CD14-positive monocyte (primary cell): ENCODE results near the gene BOD1L2. TPM values are rescaled to one million over a fixed set of nuclear protein-coding genes. Genes with fewer than 3 reads are reported as not detected.
A peak's percentile ranks its signal among the peaks of the same experiment; 100 is the strongest.

Source experiments
- DNase-seq, 3 donors: peaks; one replicate each; pipeline ENCODE4 v3.0.0-alpha.2; 2011 to 2022
- H2AFZ ChIP-seq: 2 replicates; pipeline ENCODE4 v1.6.0; 2012; ENCODE audit warnings: mild to moderate bottlenecking, low read depth, low read length, inconsistent platforms; ENCODE audit not compliant: insufficient read depth, poor library complexity, severe bottlenecking
- H3K27ac ChIP-seq, 2 donors: 1 replicate in 1 of 2; 2 replicates in 1 of 2; pipeline ENCODE4 v1.5.1; 2012 to 2013; ENCODE audit warnings: low read length in 2 of 2, control low read depth in 1 of 2, inconsistent platforms in 1 of 2, low read depth in 1 of 2, mild to moderate bottlenecking in 1 of 2
- H3K27me3 ChIP-seq, 2 donors: one replicate each; pipeline versions ENCODE4 v1.6.0 to v1.6.1; 2011 to 2013; ENCODE audit warnings: low read length in 2 of 2; ENCODE audit not compliant: control insufficient read depth in 2 of 2, insufficient read depth in 2 of 2
- H3K36me3 ChIP-seq, 2 donors: replicated peaks in 1 of 2; 1 replicate in 1 of 2; 2 replicates in 1 of 2; pipeline versions ENCODE4 v1.5.1 to v1.6.1; 2012 to 2013; ENCODE audit warnings: low read length in 2 of 2, control low read depth in 1 of 2, inconsistent platforms in 1 of 2, mild to moderate bottlenecking in 1 of 2; ENCODE audit not compliant: insufficient read depth in 2 of 2, control insufficient read depth in 1 of 2
- H3K4me1 ChIP-seq, 2 donors: 1 replicate in 1 of 2; 2 replicates in 1 of 2; pipeline versions ENCODE4 v1.5.1 to v1.6.1; 2012 to 2013; ENCODE audit warnings: low read length in 2 of 2, control low read depth in 1 of 2, inconsistent platforms in 1 of 2, mild to moderate bottlenecking in 1 of 2, moderate library complexity in 1 of 2; ENCODE audit not compliant: insufficient read depth in 2 of 2, control insufficient read depth in 1 of 2
- H3K4me2 ChIP-seq: replicated peaks from 2 replicates; pipeline ENCODE3; 2012; ENCODE audit warnings: low read length, moderate library complexity, mild to moderate bottlenecking; ENCODE audit not compliant: poor library complexity, severe bottlenecking; ENCODE audit errors: extremely low read depth
- H3K4me3 ChIP-seq, 3 experiments: fragments of 200-600 bp in 1 of 3; sonication (generic) in 1 of 3; replicated peaks in 1 of 3; 1 replicate in 2 of 3; 2 replicates in 1 of 3; pipeline ENCODE4 v1.5.1; 2011 to 2013; ENCODE audit warnings: low read length in 3 of 3, mild to moderate bottlenecking in 3 of 3, control low read depth in 2 of 3, low read depth in 2 of 3, inconsistent platforms in 1 of 3, moderate library complexity in 1 of 3
- H3K79me2 ChIP-seq: 2 replicates; pipeline ENCODE4 v1.6.0; 2012; ENCODE audit warnings: mild to moderate bottlenecking, control low read depth, inconsistent platforms, low read length, moderate library complexity; ENCODE audit not compliant: insufficient read depth
- H3K9ac ChIP-seq: 2 replicates; pipeline ENCODE4 v1.6.0; 2017; ENCODE audit warnings: low read length, mild to moderate bottlenecking; ENCODE audit not compliant: insufficient read depth, poor library complexity, severe bottlenecking
- H3K9me3 ChIP-seq, 2 donors: replicated peaks in 1 of 2; 1 replicate in 1 of 2; 2 replicates in 1 of 2; pipeline versions ENCODE4 v1.5.1 to v1.6.1; 2012 to 2013; ENCODE audit warnings: low read length in 2 of 2, control low read depth in 1 of 2; ENCODE audit not compliant: control insufficient read depth in 1 of 2, insufficient read depth in 1 of 2
- H4K20me1 ChIP-seq: 2 replicates; pipeline ENCODE4 v1.6.0; 2012; ENCODE audit warnings: mild to moderate bottlenecking, low read length, control low read depth, moderate library complexity; ENCODE audit not compliant: insufficient read depth
- H3K27ac Mint-ChIP-seq, 7 donors: one replicate each; pipeline ENCODE4 v1.8.0; 2020; ENCODE audit warnings: mild to moderate bottlenecking in 7 of 7, mixed read lengths in 7 of 7, moderate library complexity in 6 of 7, inconsistent platforms in 2 of 7
- H3K27me3 Mint-ChIP-seq, 3 donors: one replicate each; pipeline ENCODE4 v1.8.0; 2021 to 2022; ENCODE audit warnings: low read depth in 3 of 3, mild to moderate bottlenecking in 3 of 3, mixed read lengths in 3 of 3, moderate library complexity in 3 of 3, inconsistent platforms in 1 of 3
- H3K36me3 Mint-ChIP-seq, 2 donors: one replicate each; pipeline ENCODE4 v1.8.0; 2020; ENCODE audit warnings: mixed read lengths in 2 of 2, inconsistent platforms in 1 of 2, mild to moderate bottlenecking in 1 of 2
- H3K4me1 Mint-ChIP-seq: one replicate; pipeline ENCODE4 v1.8.0; 2020; ENCODE audit warnings: mild to moderate bottlenecking, mixed read lengths
- H3K4me3 Mint-ChIP-seq, 2 donors: one replicate each; pipeline ENCODE4 v1.8.0; 2020; ENCODE audit warnings: mild to moderate bottlenecking in 2 of 2, mixed read lengths in 2 of 2, moderate library complexity in 1 of 2
- H3K9me3 Mint-ChIP-seq, 7 donors: one replicate each; pipeline ENCODE4 v1.8.0; 2020 to 2022; ENCODE audit warnings: mixed read lengths in 7 of 7, mild to moderate bottlenecking in 6 of 7, moderate library complexity in 6 of 7, inconsistent platforms in 2 of 7
- CTCF ChIP-seq: fragments of 200-600 bp; IDR thresholded peaks from one replicate; pipeline ENCODE4 v1.8.0; 2022; ENCODE audit warnings: antibody characterized with exemption, mild to moderate bottlenecking
- WGBS: methylation state at CpG from one replicate; pipeline ENCODE4 v1.1.5; 2013; ENCODE audit warnings: missing lambda C conversion rate; ENCODE audit not compliant: insufficient coverage; 5-methylcytosine and 5-hydroxymethylcytosine counted together
- intact Hi-C, 2 donors: fragments of 100-400 bp; cut with micrococcal nuclease; formaldehyde crosslinking; loops; one replicate each; pipeline versions ENCODE4 v1.15.0 to v1.15.1; 2023
- polyA plus RNA-seq, 3 donors: library from polyadenylated mRNA; depleted of rRNA in 1 of 3; unstranded in 2 of 3; stranded (reverse) in 1 of 3; fragments of 300-500 nt in 2 of 3; fragments of >200 nt in 1 of 3; fragmentation: Illumina TruSeq in 2 of 3; gene quantifications; 1 replicate in 2 of 3; 2 replicates in 1 of 3; pipeline ENCODE4 v1.2.3, GENCODE V29; 2012 to 2021

BOD1L2 gene
- polyA plus RNA-seq, 3 donors: not detected

GRCh38 chr18:57143265-57143664, 3.6 kb upstream of the BOD1L2 start:
- Histone ChIP-seq H3K9ac (no peak overlapping the region), H4K20me1 (no peaks in the 10 kb centered on the region), H3K4me1 (no peaks in the 10 kb centered on the region), H3K4me3 (no peak overlapping the region), H3K27ac (no peak overlapping the region), H3K27me3 (peaks cover 2 to 26% of the 10 kb centered on the region in 2 donors), H3K4me2 (no peak overlapping the region), H3K9me3 (no peaks in the 10 kb centered on the region), H2AFZ (no peak overlapping the region), H3K79me2 (no peaks in the 10 kb centered on the region), H3K36me3 (no peaks in the 10 kb centered on the region)
- peaks cover 0 to 10% (median 8%) of the 10 kb centered on the region in 7 donors for H3K9me3 Mint-ChIP-seq
- TF ChIP-seq CTCF: no peak
- 100% methylated on average over 1 of the region's 1 CpG for WGBS
- no peaks in the 10 kb centered on the region for H3K4me1 Mint-ChIP-seq
- H3K27ac Mint-ChIP-seq: no peak overlapping the region
- intact Hi-C loops: no loop called here
- no peak overlapping the region for H3K4me3 Mint-ChIP-seq
- H3K36me3 Mint-ChIP-seq: no peaks in the 10 kb centered on the region
- peaks cover 14 to 37% (median 24%) of the 10 kb centered on the region in 3 donors for H3K27me3 Mint-ChIP-seq
- no peak for DNase-seq

GRCh38 chr18:57148263-57148662, 1.4 kb downstream of the BOD1L2 start:
- H3K36me3 ChIP-seq: no peaks in the 10 kb centered on the region
- no peak overlapping the region for H3K4me2 ChIP-seq
- intact Hi-C loops: no loop called here
- H3K4me3 ChIP-seq: no peak overlapping the region
- H3K4me3 Mint-ChIP-seq: peak overlapping the region in 1 of 2 donors; percentile 52
- peaks cover 18% of the 10 kb centered on the region for H3K4me1 Mint-ChIP-seq
- H3K27ac ChIP-seq: no peak overlapping the region
- DNase-seq: no peak
- peaks cover 32 to 62% (median 43%) of the 10 kb centered on the region in 3 donors for H3K27me3 Mint-ChIP-seq
- 9% methylated on average over 1 of the region's 1 CpG for WGBS
- H3K36me3 Mint-ChIP-seq: no peaks in the 10 kb centered on the region
- H3K9me3 ChIP-seq: peaks cover 0 to 2% of the 10 kb centered on the region in 2 donors
- H4K20me1 ChIP-seq: no peaks in the 10 kb centered on the region
- H3K9me3 Mint-ChIP-seq: peaks cover 2 to 11% (median 6%) of the 10 kb centered on the region in 7 donors
- no peak overlapping the region for H3K9ac ChIP-seq
- H3K27ac Mint-ChIP-seq: no peak overlapping the region
- no peak overlapping the region for H2AFZ ChIP-seq
- no peaks in the 10 kb centered on the region for H3K79me2 ChIP-seq
- TF ChIP-seq CTCF: no peak
- peaks cover 22 to 24% of the 10 kb centered on the region in 2 donors for H3K4me1 ChIP-seq
- peaks cover 9 to 52% of the 10 kb centered on the region in 2 donors for H3K27me3 ChIP-seq
